ENCODE data around the gene CDSN. TPM values are rescaled to one million over a fixed set of nuclear protein-coding genes. Genes with fewer than 3 reads are reported as not detected.

Gene CDSN
- total and polyA plus RNA-seq, 2 donors (not counting 3 experiments of a cell fraction or from before 2014, with no cell fraction given): not detected

DNA sequence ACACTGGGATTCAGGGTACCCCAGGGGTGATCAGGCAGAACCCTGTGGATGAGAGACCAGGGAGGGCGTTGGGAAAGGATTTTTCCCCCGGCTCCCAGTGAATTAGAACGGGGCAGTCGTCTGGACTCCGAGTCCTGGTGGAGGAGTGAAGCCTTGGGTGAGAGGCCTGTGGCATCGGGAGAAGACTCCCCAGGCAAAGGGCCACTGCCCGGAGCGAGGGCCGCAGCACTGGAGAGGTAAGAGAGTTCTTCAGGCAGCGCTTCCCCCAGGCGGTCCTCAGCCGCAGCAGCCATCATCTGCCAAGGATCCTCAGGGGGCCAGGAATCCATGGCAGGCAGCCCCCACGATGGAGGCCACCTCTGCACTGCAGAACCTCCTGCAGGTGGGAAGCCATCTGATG lies 8.5 kb downstream of the CDSN start:
- no peaks in the 10 kb centered on the region for H3K9me3 ChIP-seq (replicated peaks; ENCODE audit: control insufficient read depth, insufficient read depth, low read length)
- ChIA-PET POLR2A (no interaction called here), CTCF (interaction anchor here (3.5 to 8.2 kb wide), 2 partner anchors 9 to 25 kb away, joined by 14 to 102 read pairs; no protein-coding TSS in a partner anchor)
- H3K4me3 ChIP-seq (replicated peaks in 1 of 3; ENCODE audit: insufficient read depth in 1 of 3, low read depth in 1 of 3, low read length in 3 of 3): no peak overlapping the region
- H3K9ac ChIP-seq (replicated peaks; ENCODE audit: extremely low read depth, insufficient read depth, low read length): no peak overlapping the region
- H3K27me3 ChIP-seq (ENCODE audit: control insufficient read depth in 2 of 2, insufficient read depth in 2 of 2, low read length in 2 of 2): peaks cover 5 to 15% of the 10 kb centered on the region in 2 experiments
- DNase-seq (ENCODE audit: low read depth, low spot score) (no peak), FAIRE-seq (no peak)
- TF ChIP-seq FOS (IDR thresholded peaks at IDR 0.05; ENCODE audit: borderline replicate concordance, insufficient read depth, low read length) (no peak), EZH2 (IDR thresholded peaks at IDR 0.05; ENCODE audit: borderline replicate concordance, low read depth, low read length, severe bottlenecking) (no peak), POLR2A (IDR thresholded peaks at IDR 0.05; ENCODE audit: low read depth, low read length) (no peak), POLR2AphosphoS5 (IDR thresholded peaks at IDR 0.05; ENCODE audit: insufficient read depth, low read depth, low read length) (no peak), GATA2 (IDR thresholded peaks at IDR 0.05; ENCODE audit: insufficient read depth, insufficient read length, low read depth, low read length) (no peak)
- no TSS peak for BruUV-seq (replicated peaks)
- intact Hi-C loops (cut with micrococcal nuclease): no loop called here
- no peaks in the 10 kb centered on the region for H4K20me1 ChIP-seq (replicated peaks; ENCODE audit: control insufficient read depth, extremely low read depth, insufficient read depth, low read length)
- no peak overlapping the region for H3K27ac ChIP-seq (ENCODE audit: insufficient read depth, low read depth, low read length)
- peaks cover 21% of the 10 kb centered on the region for H3K4me1 ChIP-seq (ENCODE audit: control insufficient read depth, extremely low read depth, insufficient read depth, low read length)
- dilution Hi-C loops (cut with MboI; ENCODE audit: extremely low pct_ligation_motif_present, low sequenced_read_pairs): no loop called here
- H3K79me2 ChIP-seq (ENCODE audit: control insufficient read depth, insufficient read depth, low read length): no peaks in the 10 kb centered on the region
- no peaks in the 10 kb centered on the region for H3K36me3 ChIP-seq (ENCODE audit: control insufficient read depth in 2 of 2, extremely low read depth in 1 of 2, insufficient read depth in 2 of 2, low read length in 2 of 2)
- H3K4me2 ChIP-seq (ENCODE audit: insufficient read depth, low read length): no peak overlapping the region
- H3K9me1 ChIP-seq (replicated peaks; ENCODE audit: control insufficient read depth, extremely low read depth, insufficient read depth, low read length): no peaks in the 10 kb centered on the region
- H2AFZ ChIP-seq (ENCODE audit: low read depth, low read length): no peak overlapping the region

DNA sequence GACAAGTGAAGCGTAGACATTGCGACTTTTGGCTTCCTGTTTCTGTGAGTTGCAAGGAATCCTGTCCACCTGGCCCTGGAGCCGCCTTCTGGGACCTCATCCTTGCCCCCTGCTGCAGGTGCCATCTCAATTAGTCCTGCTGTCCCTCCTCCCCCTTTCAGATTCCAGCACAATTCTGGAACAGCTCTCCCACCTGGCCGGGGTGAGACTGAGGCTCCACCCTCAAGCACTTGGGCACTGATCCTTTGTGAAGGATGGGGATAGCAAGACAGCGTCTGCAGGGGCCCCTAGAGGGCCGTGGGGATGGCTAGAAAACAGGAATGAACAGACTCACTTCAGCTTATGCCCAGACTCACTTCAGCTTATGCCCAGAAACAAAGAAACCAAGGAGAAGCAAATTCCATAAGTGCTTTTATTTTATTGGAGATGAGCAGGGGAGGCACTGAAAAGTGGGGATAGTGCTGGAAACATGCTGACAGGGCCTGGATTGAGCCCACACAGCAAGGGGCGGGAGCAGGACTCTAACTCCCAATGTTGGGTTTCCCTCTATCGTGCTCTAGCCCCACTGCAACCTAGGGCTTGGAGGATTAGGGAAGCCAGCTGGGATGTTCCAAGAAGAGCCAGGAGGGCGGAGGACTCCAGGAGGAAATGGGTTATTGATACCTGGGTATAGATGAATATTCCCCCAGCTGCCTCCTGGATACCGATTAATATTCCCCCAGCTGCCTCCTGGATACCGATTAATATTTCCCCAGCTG lies 9.2 kb downstream of the CDSN start:
- Histone ChIP-seq H3K36me3 (ENCODE audit: control insufficient read depth in 2 of 2, extremely low read depth in 1 of 2, insufficient read depth in 2 of 2, low read length in 2 of 2) (no peaks in the 10 kb centered on the region), H4K20me1 (replicated peaks; ENCODE audit: control insufficient read depth, extremely low read depth, insufficient read depth, low read length) (no peaks in the 10 kb centered on the region), H3K9ac (replicated peaks; ENCODE audit: extremely low read depth, insufficient read depth, low read length) (no peak overlapping the region), H3K4me3 (replicated peaks in 1 of 3; ENCODE audit: insufficient read depth in 1 of 3, low read depth in 1 of 3, low read length in 3 of 3) (no peak overlapping the region), H3K4me2 (ENCODE audit: insufficient read depth, low read length) (no peak overlapping the region), H3K27me3 (ENCODE audit: control insufficient read depth in 2 of 2, insufficient read depth in 2 of 2, low read length in 2 of 2) (peaks cover 5 to 15% of the 10 kb centered on the region in 2 experiments), H2AFZ (ENCODE audit: low read depth, low read length) (no peak overlapping the region), H3K9me1 (replicated peaks; ENCODE audit: control insufficient read depth, extremely low read depth, insufficient read depth, low read length) (no peaks in the 10 kb centered on the region), H3K9me3 (replicated peaks; ENCODE audit: control insufficient read depth, insufficient read depth, low read length) (no peaks in the 10 kb centered on the region), H3K4me1 (ENCODE audit: control insufficient read depth, extremely low read depth, insufficient read depth, low read length) (peaks cover 21% of the 10 kb centered on the region), H3K79me2 (ENCODE audit: control insufficient read depth, insufficient read depth, low read length) (no peaks in the 10 kb centered on the region), H3K27ac (ENCODE audit: insufficient read depth, low read depth, low read length) (no peak overlapping the region)
- FAIRE-seq (no peak), DNase-seq (ENCODE audit: low read depth, low spot score) (no peak)
- intact Hi-C loops (cut with micrococcal nuclease): no loop called here
- CTCF ChIA-PET: interaction anchor here (0.7 to 1.7 kb wide), 2 partner anchors 24 to 41 kb away, joined by 3 to 10 read pairs; no protein-coding TSS in a partner anchor
- BruUV-seq (replicated peaks): no TSS peak
- no peak for TF ChIP-seq POLR2AphosphoS5 (IDR thresholded peaks at IDR 0.05; ENCODE audit: insufficient read depth, low read depth, low read length)
- no peak for TF ChIP-seq JUN (IDR thresholded peaks at IDR 0.05; ENCODE audit: borderline replicate concordance, insufficient read depth, insufficient read length, low read depth)
- TF ChIP-seq, protein P1, sequence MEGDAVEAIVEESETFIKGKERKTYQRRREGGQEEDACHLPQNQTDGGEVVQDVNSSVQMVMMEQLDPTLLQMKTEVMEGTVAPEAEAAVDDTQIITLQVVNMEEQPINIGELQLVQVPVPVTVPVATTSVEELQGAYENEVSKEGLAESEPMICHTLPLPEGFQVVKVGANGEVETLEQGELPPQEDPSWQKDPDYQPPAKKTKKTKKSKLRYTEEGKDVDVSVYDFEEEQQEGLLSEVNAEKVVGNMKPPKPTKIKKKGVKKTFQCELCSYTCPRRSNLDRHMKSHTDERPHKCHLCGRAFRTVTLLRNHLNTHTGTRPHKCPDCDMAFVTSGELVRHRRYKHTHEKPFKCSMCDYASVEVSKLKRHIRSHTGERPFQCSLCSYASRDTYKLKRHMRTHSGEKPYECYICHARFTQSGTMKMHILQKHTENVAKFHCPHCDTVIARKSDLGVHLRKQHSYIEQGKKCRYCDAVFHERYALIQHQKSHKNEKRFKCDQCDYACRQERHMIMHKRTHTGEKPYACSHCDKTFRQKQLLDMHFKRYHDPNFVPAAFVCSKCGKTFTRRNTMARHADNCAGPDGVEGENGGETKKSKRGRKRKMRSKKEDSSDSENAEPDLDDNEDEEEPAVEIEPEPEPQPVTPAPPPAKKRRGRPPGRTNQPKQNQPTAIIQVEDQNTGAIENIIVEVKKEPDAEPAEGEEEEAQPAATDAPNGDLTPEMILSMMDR (IDR thresholded peaks at IDR 0.05; ENCODE audit: extremely low read depth in 1 of 2, insufficient read depth in 1 of 2, low read depth in 1 of 2, low read length in 2 of 2): no peak
- TF ChIP-seq EZH2 (IDR thresholded peaks at IDR 0.05; ENCODE audit: borderline replicate concordance, low read depth, low read length, severe bottlenecking): no peak
- TF ChIP-seq, protein P2, sequence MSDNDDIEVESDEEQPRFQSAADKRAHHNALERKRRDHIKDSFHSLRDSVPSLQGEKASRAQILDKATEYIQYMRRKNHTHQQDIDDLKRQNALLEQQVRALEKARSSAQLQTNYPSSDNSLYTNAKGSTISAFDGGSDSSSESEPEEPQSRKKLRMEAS (IDR thresholded peaks at IDR 0.05; ENCODE audit: insufficient read depth, insufficient read length): no peak
- no peak for TF ChIP-seq POLR2A (IDR thresholded peaks at IDR 0.05; ENCODE audit: low read depth, low read length)
- TF ChIP-seq GATA2 (IDR thresholded peaks at IDR 0.05; ENCODE audit: insufficient read depth, insufficient read length, low read depth, low read length): no peak
- POLR2A ChIA-PET: no interaction called here
- dilution Hi-C loops (cut with MboI; ENCODE audit: extremely low pct_ligation_motif_present, low sequenced_read_pairs): no loop called here
